Right renal pelvis (tissue), 4 donors: ENCODE measurements around the gene DRD2. TPM values are rescaled to one million over a fixed set of nuclear protein-coding genes. Genes with fewer than 3 reads are reported as not detected.
A peak's percentile ranks its signal among the peaks of the same experiment; 100 is the strongest.

Experiments
- DNase-seq, 4 donors: peaks; one replicate each; pipeline ENCODE4 v3.0.0-alpha.2; 2013; ENCODE audit warnings: low read depth in 4 of 4, low spot score in 3 of 4, missing footprints in 1 of 4
- polyA plus RNA-seq, 4 donors: library from polyadenylated mRNA; unstranded; fragments of 120-200 nt; gene quantifications; one replicate each; pipeline ENCODE4 v1.2.1, GENCODE V29; 2013; ENCODE audit not compliant: insufficient read length in 4 of 4

Gene DRD2
- polyA plus RNA-seq, 4 donors, result 0.21 to 0.60 (median 0.33) TPM

DNA sequence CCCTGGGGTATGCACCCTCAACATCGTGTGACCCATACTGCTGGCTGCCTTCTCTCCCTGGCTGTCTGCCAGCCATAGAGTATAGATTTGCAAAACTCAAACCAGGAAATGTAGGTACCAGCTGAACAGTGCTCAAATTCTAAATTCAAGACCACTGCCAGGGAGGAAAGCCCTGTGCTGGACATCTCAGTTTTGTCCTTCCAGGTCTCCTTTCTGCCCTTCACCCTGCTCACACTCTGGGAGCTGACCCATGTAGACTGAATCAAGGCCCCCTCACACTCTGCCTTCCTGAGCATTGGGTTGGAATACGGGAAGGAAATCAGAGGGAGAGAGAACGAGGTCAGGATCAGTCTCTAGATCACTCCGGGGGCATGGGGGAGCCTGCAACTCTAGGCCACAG, 12.4 kb upstream of the DRD2 start:
- DNase-seq, result no peak

DNA sequence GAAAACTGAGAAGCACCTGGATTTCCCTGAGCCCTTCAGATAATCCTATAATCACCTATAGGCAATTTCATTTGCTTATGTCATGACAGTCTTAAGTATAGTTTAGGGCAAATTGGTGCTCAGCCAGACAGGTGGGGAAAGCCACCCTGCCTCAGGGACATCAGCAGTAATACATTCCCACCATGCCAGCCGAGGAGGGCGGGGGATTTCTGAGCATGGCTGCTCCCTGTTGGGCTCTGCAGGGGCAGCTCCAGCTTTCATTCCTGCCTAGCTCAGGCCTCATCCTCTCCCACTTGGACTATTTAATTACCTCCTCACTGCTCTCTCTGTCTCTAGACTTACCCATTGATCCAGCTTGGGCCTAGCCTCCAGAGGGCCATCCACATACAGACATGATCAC, 9.0 kb upstream of the DRD2 start:
- no peak for DNase-seq

DNA sequence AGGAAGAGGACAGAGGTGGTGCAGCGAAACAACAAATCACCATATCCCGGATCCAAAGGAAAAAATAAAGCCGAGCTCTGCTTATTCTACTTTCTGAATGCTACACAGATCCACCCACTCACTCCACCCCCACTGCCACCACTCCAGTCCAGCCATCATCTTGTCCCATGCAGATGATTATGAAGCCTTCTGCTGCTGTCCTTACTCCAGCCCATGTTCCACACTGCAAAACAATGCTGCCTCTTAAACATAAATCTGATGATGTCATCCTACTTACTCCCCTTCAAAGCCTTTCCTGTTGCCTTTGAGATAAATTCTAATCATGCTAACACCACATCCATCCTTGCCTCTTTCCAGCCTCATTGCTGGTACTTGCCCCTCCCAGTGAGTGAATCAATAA, 6.5 kb upstream of the DRD2 start:
- DNase-seq, result no peak

DNA sequence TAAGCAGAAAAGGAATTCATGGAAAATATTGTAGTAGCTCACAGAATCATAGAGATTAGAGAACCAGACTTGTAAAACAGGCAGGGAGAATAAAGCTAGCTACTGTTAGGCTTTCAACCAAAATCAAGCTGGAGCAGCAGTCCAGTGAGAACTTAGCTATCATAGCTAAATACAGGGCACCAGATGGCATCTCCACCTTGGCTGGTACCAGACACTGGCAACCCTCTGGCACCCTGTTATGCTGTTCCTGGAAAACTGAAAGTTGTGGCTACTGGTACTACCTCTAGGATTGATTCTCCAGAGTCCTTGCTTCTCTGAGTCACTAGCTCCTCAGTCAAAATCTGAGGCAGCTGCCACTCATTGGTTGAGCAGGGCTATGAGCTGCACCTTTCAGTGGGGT, 6.0 kb upstream of the DRD2 start:
- DNase-seq, result no peak

DNA sequence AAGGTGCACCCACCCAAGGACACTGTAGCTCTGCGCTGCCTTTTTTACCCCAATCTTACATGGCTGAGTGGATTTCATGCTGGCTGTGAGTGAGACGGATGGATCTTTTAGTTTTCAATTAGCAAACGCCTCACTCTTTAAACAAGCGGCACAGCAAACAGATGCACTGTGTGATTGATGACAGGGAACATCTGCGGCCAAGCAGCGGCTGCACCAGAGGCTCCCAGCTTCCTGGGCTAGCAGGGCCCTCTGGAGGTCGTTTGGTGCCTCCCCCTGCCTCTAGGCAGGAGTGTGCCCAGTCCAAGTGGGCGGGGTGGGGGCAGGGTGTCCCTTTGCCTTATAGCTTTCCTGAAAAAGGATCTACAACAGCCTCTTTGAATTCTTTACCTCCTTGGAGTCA, 2.1 kb upstream of the DRD2 start:
- peak in 1 of 4 donors; percentile 8 for DNase-seq

DNA sequence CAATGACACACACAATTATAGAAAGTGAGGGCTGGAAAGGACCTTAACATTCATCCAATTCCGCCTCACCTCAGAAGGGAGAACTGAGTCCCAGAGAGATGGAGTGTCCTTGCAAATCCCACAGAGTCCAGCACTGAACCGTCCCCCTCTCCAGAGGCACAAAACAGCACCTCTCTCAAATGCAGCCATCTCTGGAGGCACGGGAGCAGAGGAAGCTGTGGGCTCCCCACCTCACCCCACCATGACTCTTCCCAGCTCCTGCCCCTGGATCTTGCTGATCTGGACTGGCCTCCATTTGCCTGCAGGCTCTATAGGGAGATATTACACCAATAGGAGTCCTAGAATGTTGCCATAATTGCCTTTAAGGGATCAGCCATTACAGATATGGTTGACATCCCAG, 1.4 kb upstream of the DRD2 start:
- no peak for DNase-seq

DNA sequence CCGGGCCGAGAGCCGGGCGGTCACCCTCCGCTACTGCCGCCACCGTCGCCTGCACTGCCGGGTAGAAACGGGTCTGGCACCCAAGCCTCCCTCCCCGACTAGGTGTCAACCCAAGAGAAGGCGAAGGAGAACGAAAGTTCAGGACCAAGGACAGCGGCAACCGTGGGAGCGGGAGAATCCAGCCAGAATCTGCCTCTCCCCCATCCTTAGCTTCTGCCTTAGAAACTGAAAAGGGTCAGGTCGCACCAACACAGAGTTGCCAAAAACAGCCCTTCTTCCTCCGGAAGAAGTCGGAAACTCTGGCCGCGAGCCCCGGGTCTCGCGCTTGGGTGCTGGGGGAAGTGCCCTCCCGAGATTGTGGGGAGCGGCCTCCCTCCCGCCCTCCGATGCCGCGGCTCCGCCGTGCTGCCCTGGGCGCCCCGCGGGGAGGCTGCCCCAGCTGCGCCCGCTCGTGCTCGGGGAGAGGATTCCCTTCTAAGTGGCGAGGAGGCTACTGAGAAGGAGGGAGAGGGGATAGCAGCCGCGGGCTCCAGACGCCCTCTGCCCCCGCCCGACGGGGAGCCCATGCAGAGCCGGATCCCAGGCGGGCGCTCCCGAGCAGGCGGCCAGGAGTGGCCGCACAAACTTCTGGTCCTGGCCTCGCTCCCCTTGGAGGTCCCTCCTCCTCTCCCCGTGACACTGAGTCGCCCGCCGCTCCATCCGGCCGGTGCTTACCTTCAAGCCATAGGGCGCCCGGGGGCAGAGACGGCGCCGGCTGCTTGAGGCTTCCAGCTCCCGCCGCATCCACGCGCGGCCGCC, 637 bp downstream of the DRD2 start:
- DNase-seq, result peak; percentile 89 to 93 (median 92)

DNA sequence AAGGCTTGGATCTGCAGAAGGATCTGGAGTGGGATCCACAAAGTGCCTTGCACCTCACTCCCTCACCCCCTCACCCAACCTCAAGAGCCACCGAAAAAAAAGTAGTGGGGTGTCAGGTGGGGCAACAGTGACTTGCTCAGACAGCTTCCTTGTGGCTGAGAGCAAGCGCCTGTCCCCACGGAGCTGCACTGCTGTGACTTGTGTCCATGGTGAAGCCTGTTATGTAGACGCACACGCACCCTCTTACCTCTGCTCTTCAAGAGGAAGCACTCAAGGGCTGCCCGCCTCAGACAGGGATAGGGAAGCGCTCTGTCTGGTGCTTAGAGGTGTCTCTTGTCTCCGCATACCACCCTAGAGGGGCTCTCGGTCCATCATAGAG, 1.2 kb downstream of the DRD2 start:
- no peak for DNase-seq

DNA sequence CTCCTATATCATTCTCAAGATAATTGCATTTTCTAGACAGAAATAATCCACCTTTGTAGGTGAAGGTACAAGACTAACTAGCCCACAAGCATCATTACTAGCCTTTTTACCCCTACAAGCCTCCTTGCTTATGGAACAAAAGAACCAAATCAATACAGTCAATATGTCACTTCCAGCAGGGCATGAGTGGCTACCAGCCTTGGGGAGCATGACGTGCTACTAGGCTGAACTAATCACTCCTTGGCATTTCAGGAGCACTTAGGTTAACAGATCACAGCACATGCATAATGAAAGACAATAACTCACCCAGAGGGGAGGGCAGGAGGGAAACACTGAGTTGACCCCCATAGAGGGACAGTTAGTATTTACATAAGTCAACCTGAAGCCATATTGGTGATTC, 2.7 kb downstream of the DRD2 start:
- no peak for DNase-seq

DNA sequence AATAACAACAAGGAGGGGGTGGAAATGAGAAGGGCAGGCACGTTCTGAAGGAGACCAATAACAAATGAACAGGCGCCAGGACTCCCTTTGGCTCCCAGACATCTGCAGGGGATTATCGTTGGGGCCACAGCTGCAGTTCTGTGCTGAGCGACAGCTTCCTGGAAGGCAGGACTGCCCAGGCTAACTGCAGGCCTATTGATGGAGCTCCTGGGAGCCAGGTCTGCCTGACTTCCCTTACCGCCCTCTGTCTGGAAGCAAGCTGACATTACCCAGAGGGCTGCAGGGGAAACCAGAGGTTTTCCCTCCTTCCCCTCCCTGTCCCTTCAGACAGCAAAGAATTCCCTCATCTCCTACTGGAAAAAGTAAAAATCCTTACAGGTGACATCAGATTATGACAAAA, 5.0 kb downstream of the DRD2 start:
- no peak for DNase-seq

DNA sequence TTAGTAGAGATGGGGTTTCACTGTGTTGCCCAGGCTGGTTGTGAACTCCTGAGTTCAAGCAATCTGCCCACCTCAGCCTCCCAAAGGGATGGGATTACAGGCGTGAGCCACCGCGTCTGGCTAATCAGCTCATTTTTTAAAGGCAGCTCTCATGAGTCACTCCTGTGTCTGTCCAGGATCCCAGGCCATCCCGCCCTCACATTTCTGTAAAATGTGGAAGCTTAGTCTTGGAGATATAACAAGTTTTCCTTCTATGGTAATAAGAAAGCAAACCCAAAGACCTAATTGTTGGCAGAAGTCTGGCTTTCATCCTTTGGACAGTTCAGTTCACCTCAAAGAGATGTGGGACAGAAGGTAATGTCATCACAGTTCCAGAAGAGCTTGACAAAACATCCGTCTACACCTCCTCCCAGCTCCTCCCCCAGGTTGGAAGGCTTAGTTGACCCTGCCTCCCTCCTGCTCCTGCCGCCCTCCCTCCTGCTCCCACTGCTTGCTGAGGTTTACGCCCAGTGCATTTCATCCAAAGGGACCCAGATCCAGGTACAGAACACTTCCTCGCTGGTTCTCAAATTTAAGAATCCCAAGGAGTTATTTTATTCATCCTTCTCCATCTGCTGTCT, 6.4 kb downstream of the DRD2 start:
- DNase-seq, result no peak

DNA sequence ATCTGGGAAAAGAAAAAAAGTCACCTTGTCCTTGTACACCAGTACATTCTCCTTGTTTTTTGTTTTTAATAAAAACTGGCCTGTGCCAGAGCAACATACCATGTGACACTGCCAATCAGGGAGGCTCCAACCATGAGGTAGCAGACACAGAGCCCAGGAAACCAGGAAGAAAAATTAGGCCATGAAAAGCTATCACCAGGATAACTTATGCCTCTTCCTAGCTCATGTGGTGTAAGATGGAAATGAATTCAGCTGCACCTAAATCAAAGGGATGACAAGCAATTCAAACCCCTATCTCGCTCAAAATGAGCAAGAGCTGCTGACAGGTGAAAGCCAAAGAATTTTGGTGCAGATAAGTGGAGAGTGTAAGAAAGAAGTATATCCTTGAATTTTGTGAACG, 7.7 kb downstream of the DRD2 start:
- no peak for DNase-seq

DNA sequence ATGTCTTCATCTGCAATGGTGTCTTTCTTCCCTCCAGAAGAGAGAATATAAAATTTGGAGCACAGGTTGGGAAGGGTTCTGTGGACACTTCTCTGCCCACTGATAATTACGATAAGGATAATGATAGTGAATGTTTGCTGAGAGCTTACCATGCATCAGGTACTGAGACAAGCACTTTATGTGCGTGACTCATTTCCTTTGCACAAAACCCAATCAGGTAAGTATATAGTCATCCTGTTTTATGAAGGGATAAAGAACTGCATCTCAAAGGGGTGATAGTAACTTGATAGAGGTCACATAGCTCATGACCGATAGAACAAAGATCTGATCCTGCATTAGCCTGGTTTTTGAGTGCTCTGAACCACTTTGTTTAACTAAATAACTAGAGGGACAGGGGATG, 9.4 kb downstream of the DRD2 start:
- DNase-seq, result no peak

DNA sequence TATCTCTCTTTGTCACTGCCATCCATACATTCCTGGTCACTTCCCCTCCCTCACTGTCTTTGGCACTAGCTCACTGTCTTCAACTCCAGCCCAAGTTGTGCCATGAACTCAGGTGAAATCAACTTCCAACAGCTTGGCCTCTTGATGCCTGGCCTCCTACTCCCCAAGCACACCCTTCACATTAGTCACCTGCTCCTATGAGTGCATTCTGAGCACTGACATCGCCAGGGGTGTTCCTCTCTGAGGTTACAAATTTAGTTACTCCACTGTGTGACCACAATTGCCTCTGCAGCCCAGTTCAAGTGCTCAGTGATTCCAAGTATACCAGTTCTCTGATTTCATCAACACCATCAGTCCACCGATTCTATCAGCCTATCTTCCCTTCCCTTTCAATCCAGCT, 10.8 kb downstream of the DRD2 start:
- DNase-seq, result no peak

DNA sequence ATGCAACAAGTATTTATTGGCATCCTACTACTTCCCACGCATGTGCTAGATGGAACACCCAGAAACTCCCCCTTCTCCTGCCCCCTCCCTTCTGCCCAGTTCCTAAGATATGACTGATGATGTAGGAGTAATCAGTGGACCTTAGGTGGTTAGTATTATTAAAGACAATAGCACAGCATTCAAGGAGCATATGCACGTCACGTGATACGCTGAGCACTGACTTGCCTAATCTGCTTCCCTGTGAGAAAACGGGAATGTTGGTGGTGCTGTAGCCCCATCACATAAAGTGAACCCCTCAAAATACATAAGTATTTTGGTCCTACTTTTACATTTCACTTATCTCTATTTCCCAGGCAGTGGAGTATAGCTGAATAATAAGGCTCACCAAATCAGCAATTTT, 12.4 kb downstream of the DRD2 start:
- DNase-seq, result no peak

DNA sequence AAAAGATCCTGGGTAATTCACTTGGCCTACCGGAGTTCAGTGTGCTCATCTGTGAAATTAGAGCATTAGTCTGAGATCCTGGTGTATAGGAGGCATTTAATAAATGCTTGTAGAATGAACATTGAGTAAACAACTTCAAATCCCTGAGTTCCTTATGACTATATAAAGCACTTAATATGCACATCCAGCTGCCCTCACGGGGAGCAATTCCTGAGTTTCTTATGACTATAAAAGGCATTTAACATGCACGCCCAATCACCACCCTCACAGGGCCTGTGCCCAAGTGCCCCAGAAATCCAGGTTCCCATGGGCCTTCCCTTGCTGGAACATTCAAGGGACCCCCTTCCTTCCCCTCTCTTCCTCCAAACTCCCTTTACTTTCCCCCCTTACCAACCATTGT, 13.6 kb downstream of the DRD2 start:
- no peak for DNase-seq

DNA sequence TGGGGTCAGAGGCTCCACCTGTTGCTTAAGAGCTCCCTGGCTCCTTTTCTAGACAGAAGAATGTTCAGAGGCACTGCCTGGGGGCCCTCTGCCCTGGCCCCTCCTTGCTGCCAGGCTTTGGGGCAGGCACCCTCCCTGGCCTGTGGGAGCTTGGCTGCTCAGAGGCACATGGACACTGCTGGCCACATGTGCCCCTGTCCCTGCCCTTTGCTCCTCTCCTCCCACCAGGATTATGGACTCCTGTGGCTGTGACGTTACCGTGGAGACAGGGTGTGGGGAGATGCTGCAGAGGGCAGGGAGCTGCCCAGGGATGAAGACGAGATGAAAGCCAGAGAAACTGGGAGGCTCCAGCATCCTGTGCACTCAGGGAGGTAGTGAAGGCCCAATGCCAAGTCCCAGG, 14.7 kb downstream of the DRD2 start:
- DNase-seq, result no peak

DNA sequence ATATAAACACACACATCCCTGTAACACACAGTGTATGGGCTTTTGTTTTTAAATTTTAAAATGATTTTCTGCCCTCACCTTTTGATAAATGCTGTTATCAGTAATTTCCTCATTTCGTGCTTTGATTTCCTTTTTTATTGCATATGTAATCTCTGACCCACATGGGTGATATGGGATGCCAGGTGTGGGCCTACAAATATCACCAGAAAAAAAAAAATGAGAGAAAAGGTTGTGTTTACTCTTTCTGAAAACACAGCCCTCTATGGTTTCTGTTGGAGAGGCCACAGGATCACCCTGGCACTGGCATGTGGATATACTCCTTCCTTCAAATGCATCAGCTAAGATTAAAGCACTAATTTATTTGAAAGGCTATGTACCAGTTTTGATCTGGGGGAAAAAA, 17.0 kb downstream of the DRD2 start:
- no peak for DNase-seq

DNA sequence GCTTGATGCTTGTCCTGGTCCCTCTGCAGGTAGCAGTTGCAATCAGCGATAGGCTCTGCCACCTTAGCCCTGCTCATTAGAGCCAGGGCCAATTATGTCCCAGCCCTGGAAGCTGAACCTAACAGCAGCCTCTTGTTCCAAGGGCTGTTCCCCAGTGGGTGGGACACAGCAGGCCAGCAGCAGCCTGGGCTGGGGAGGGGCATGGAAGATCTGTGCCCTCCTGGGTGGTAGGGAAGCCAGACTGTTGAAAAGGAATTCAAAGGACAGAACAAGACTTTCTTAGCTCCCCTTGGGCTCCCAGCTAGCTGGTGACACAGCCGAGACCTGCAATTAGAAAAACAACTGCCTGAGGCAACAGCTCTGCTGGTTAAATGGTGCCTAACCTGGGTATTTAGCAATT, 17.4 kb downstream of the DRD2 start:
- DNase-seq, result no peak

DNA sequence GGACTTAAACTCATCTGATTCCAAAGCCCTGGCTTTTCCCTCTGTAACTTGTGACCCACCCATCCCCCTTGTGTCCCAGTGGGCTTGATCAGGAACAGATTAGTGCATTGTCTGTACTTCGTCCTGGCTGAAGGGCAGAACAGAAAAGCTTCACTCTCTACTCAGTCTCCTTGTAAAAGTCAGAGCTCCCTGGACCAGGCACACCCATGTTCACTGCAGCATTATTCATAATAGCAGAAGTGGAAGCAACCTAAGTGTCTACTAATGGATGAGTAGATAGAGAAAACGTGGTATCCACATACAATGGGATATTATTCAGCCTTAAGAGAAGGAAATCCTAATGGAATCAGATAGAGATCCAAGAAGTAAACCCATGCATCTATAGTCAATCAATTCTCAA, 20.7 kb downstream of the DRD2 start:
- DNase-seq, result no peak

DNA sequence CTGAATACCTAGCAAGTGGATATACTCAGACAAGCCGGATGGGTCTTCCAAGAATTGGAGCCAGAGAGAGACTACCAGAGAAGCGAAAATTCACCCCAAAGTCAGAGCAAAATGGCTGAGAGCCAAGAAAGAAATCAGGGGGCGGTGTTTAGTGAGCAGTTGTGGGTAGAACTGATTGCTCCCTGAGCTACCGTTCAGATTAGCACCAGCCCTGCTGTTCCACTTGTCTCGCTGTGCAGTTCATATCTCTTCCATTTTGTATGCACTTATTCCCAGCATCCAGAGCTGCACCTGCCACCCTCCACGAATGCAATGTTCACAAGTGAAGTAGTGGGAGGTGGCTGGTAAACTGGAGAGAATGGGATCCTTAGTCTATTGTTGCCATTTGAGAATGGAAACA, 25.5 kb downstream of the DRD2 start:
- DNase-seq, result no peak

DNA sequence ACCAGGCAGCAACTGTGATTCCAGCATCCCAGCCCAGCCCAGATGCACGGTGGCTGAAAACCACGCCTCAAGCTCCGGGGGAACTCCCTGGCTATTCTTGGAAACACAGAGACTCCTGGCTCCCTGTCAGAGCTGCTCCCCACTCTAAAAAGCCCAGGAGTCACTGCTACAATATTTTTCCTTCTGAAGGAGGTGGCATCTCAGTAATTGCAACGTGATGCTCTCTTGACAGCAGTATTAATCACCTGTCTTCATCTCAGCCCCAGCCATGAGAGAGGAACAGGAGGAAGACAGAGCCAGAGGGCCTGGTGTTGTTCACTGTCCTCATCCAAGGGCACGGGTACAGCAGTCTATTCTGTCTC, 26.9 kb downstream of the DRD2 start:
- DNase-seq, result no peak
